Natural killer cell (primary cell): ENCODE data around the gene UBAP1. TPM values are rescaled to one million over a fixed set of nuclear protein-coding genes. Genes with fewer than 3 reads are reported as not detected.

ENCODE experiments used
- ATAC-seq, 3 donors: fragments of 150-1000 bp in 2 of 3; fragments of 200-7000 bp in 1 of 3; cut with Tn5 transposase; 1 replicate in 1 of 3; 2 replicates in 2 of 3; pipeline ENCODE4 v1.10.0; 2021; ENCODE audit warnings: mild to moderate bottlenecking in 2 of 3, moderate library complexity in 2 of 3
- DNase-seq, 2 donors: peaks; one replicate each; pipeline versions ENCODE4 v3.0.0 to v3.0.0-alpha.2; 2013 to 2021; ENCODE audit warnings: mixed read lengths in 1 of 2
- H3K27ac ChIP-seq: one replicate; pipeline ENCODE4 v1.5.1; 2013; ENCODE audit warnings: mild to moderate bottlenecking, low read length
- H3K27me3 ChIP-seq: one replicate; pipeline ENCODE4 v1.6.1; 2013; ENCODE audit warnings: low read length; ENCODE audit not compliant: control insufficient read depth, insufficient read depth
- H3K36me3 ChIP-seq: one replicate; pipeline ENCODE4 v1.6.1; 2013; ENCODE audit warnings: low read length; ENCODE audit not compliant: control insufficient read depth, insufficient read depth
- H3K4me1 ChIP-seq: one replicate; pipeline ENCODE4 v1.6.1; 2013; ENCODE audit warnings: low read length; ENCODE audit not compliant: control insufficient read depth, insufficient read depth
- H3K4me3 ChIP-seq: one replicate; pipeline ENCODE4 v1.5.1; 2013; ENCODE audit warnings: low read length
- H3K9me3 ChIP-seq: one replicate; pipeline ENCODE4 v1.6.1; 2013; ENCODE audit warnings: low read length; ENCODE audit not compliant: control insufficient read depth, insufficient read depth
- H3K27ac Mint-ChIP-seq, 2 donors: one replicate each; pipeline ENCODE4 v1.8.0; 2022; ENCODE audit warnings: mild to moderate bottlenecking in 2 of 2, mixed read lengths in 2 of 2, moderate library complexity in 1 of 2
- H3K27me3 Mint-ChIP-seq, 2 donors: one replicate each; pipeline ENCODE4 v1.8.0; 2022; ENCODE audit warnings: low read depth in 2 of 2, mixed read lengths in 2 of 2
- H3K36me3 Mint-ChIP-seq: one replicate; pipeline ENCODE4 v1.8.0; 2022; ENCODE audit warnings: mixed read lengths
- H3K4me1 Mint-ChIP-seq, 2 donors: one replicate each; pipeline ENCODE4 v1.8.0; 2022; ENCODE audit warnings: mixed read lengths in 2 of 2
- H3K4me3 Mint-ChIP-seq: one replicate; pipeline ENCODE4 v1.8.0; 2022; ENCODE audit warnings: mild to moderate bottlenecking, moderate library complexity, mixed read lengths
- H3K9me3 Mint-ChIP-seq, 2 donors: one replicate each; pipeline ENCODE4 v1.8.0; 2022; ENCODE audit warnings: mixed read lengths in 2 of 2
- CTCF ChIP-seq: fragments of 200-600 bp; IDR thresholded peaks from one replicate; pipeline ENCODE4 v1.8.0; 2022; ENCODE audit warnings: antibody characterized with exemption
- WGBS: methylation state at CpG from one replicate; pipeline ENCODE4 v1.1.7; 2013; ENCODE audit warnings: missing lambda C conversion rate; ENCODE audit not compliant: insufficient coverage; 5-methylcytosine and 5-hydroxymethylcytosine counted together
- intact Hi-C: fragments of 100-400 bp; cut with micrococcal nuclease; formaldehyde crosslinking; loops from one replicate; pipeline ENCODE4 v1.14.2; 2022
- total RNA-seq, 4 donors: library from RNA; stranded (reverse); fragments of 120-200 nt in 1 of 4; gene quantifications; one replicate each; pipeline versions ENCODE4 v1.2.3 to v1.2.4, GENCODE V29; 2013 to 2022

Gene UBAP1
- total RNA-seq, 3 donors from 2014 or later (not counting 1 experiment from before 2014, with no cell fraction given) = 43.6 to 59.3 (median 49.7) TPM

- H3K4me3 Mint-ChIP-seq = no peak overlapping the region
- H3K27me3 Mint-ChIP-seq = peaks cover 0 to 2% of the 10 kb centered on the region in 2 donors
- peaks cover 0 to 10% of the 10 kb centered on the region in 2 donors for H3K4me1 Mint-ChIP-seq
- H3K27ac Mint-ChIP-seq = no peak overlapping the region
- no peaks in the 10 kb centered on the region for H3K9me3 Mint-ChIP-seq
- ATAC-seq = no peak
- Histone ChIP-seq H3K4me3 (no peak overlapping the region), H3K27me3 (no peaks in the 10 kb centered on the region), H3K9me3 (no peaks in the 10 kb centered on the region), H3K4me1 (no peaks in the 10 kb centered on the region), H3K27ac (no peak overlapping the region), H3K36me3 (no peaks in the 10 kb centered on the region)
- DNase-seq = no peak
- no peak for TF ChIP-seq CTCF
- intact Hi-C loops = no loop called here
- H3K36me3 Mint-ChIP-seq = no peaks in the 10 kb centered on the region
Observed at GRCh38 chr9:34157318-34157717, 21.5 kb upstream of the UBAP1 start.

- Histone ChIP-seq H3K36me3 (no peaks in the 10 kb centered on the region), H3K9me3 (no peaks in the 10 kb centered on the region), H3K27ac (no peak overlapping the region), H3K4me3 (no peak overlapping the region), H3K4me1 (no peaks in the 10 kb centered on the region), H3K27me3 (no peaks in the 10 kb centered on the region)
- DNase-seq = no peak
- Mint-ChIP-seq H3K9me3 (no peaks in the 10 kb centered on the region), H3K27ac (no peak overlapping the region), H3K4me1 (peaks cover 0 to 10% of the 10 kb centered on the region in 2 donors), H3K4me3 (no peak overlapping the region), H3K36me3 (no peaks in the 10 kb centered on the region), H3K27me3 (peaks cover 0 to 2% of the 10 kb centered on the region in 2 donors)
- intact Hi-C loops = no loop called here
- ATAC-seq = no peak
- no peak for TF ChIP-seq CTCF
- WGBS = 88% methylated on average over 2 of the region's 2 CpGs
Observed at GRCh38 chr9:34157898-34158297, 20.9 kb upstream of the UBAP1 start.

GRCh38 chr9:34158362-34158869 is 20.4 kb upstream of the UBAP1 start:
- no peaks in the 10 kb centered on the region for H3K9me3 ChIP-seq
- Mint-ChIP-seq H3K9me3 (no peaks in the 10 kb centered on the region), H3K4me3 (no peak overlapping the region), H3K27ac (no peak overlapping the region), H3K4me1 (peaks cover 0 to 10% of the 10 kb centered on the region in 2 donors), H3K36me3 (no peaks in the 10 kb centered on the region), H3K27me3 (peaks cover 0 to 2% of the 10 kb centered on the region in 2 donors)
- intact Hi-C loops = no loop called here
- H3K36me3 ChIP-seq = no peaks in the 10 kb centered on the region
- H3K27ac ChIP-seq = no peak overlapping the region
- DNase-seq (no peak), ATAC-seq (no peak)
- H3K27me3 ChIP-seq = no peaks in the 10 kb centered on the region
- WGBS = 87% methylated on average over 6 of the region's 6 CpGs
- no peak for TF ChIP-seq CTCF
- no peak overlapping the region for H3K4me3 ChIP-seq
- H3K4me1 ChIP-seq = no peaks in the 10 kb centered on the region

GRCh38 chr9:34163434-34163833 is 15.4 kb upstream of the UBAP1 start:
- Mint-ChIP-seq H3K27ac (no peak overlapping the region), H3K4me1 (peaks cover 0 to 9% of the 10 kb centered on the region in 2 donors), H3K9me3 (no peaks in the 10 kb centered on the region), H3K27me3 (no peaks in the 10 kb centered on the region), H3K36me3 (no peaks in the 10 kb centered on the region), H3K4me3 (no peak overlapping the region)
- Histone ChIP-seq H3K9me3 (no peaks in the 10 kb centered on the region), H3K27ac (no peak overlapping the region), H3K4me3 (no peak overlapping the region), H3K4me1 (no peaks in the 10 kb centered on the region), H3K36me3 (no peaks in the 10 kb centered on the region), H3K27me3 (no peaks in the 10 kb centered on the region)
- intact Hi-C loops = no loop called here
- ATAC-seq = no peak
- whole genome bisulfite sequencing = 72% methylated on average over 3 of the region's 3 CpGs
- no peak for TF ChIP-seq CTCF
- DNase-seq = no peak
